GM19324 (cell line): Measurements from ENCODE around the gene ZNF511.

ENCODE experiments used
- ATAC-seq: cut with Tn5 transposase; IDR thresholded peaks from one replicate; pipeline ENCODE4 v1.9.1; 2021; ENCODE audit warnings: mild to moderate bottlenecking, moderate library complexity; ENCODE audit not compliant: unreplicated experiment, low FRiP score

The ZNF511 gene

GRCh38 chr10:133289761-133290160, 19.0 kb upstream of the ZNF511 start:
- ATAC-seq = no peak

GRCh38 chr10:133292919-133293809, 15.6 kb upstream of the ZNF511 start:
- no peak for ATAC-seq

GRCh38 chr10:133293810-133294119, 14.9 kb upstream of the ZNF511 start:
- ATAC-seq = no peak

- ATAC-seq = no peak
These were observed 14.5 kb upstream of the ZNF511 start for GRCh38 chr10:133294189-133294588.

GRCh38 chr10:133295426-133296320, 13.0 kb upstream of the ZNF511 start:
- ATAC-seq = no peak

GRCh38 chr10:133297504-133297903, 11.2 kb upstream of the ZNF511 start:
- no peak for ATAC-seq

- ATAC-seq = no peak
These were observed 10.2 kb upstream of the ZNF511 start for GRCh38 chr10:133298466-133298865.

- no peak for ATAC-seq
These were observed 9.5 kb upstream of the ZNF511 start for GRCh38 chr10:133299224-133299623.

- no peak for ATAC-seq
These were observed 9.0 kb upstream of the ZNF511 start for GRCh38 chr10:133299738-133300137.

GRCh38 chr10:133302230-133302629, 6.5 kb upstream of the ZNF511 start:
- no peak for ATAC-seq

- ATAC-seq = no peak
These were observed 5.5 kb upstream of the ZNF511 start for GRCh38 chr10:133303206-133303605.

- no peak for ATAC-seq
These were observed 2.6 kb upstream of the ZNF511 start for GRCh38 chr10:133306097-133306476.

GRCh38 chr10:133306941-133307379, 1.8 kb upstream of the ZNF511 start:
- no peak for ATAC-seq

- peak; percentile 27 for ATAC-seq
These were observed 816 bp upstream of the ZNF511 start for GRCh38 chr10:133307776-133308420.

- peak; percentile 79 for ATAC-seq
These were observed 496 bp downstream of the ZNF511 start for GRCh38 chr10:133309100-133309719.

- no peak for ATAC-seq
These were observed 1.1 kb downstream of the ZNF511 start for GRCh38 chr10:133309720-133310398.

- ATAC-seq = no peak
These were observed 1.7 kb downstream of the ZNF511 start for GRCh38 chr10:133310399-133310755.

GRCh38 chr10:133310789-133311188, 2.1 kb downstream of the ZNF511 start:
- ATAC-seq = no peak

GRCh38 chr10:133311570-133311969, 2.9 kb downstream of the ZNF511 start:
- ATAC-seq = no peak
